Breast epithelium (tissue), 4 donors: ENCODE results near the gene KRTAP4-7. TPM values are rescaled to one million over a fixed set of nuclear protein-coding genes. Genes with fewer than 3 reads are reported as not detected.
"Not testable (repeated sequence)": the region's sequence is repeated elsewhere in the genome, so short reads cannot be mapped to it uniquely, and the experiment has no call there.

Experiments
- DNase-seq, 2 donors: peaks; one replicate each; pipeline ENCODE4 v3.0.0-alpha.2; 2019; ENCODE audit warnings: low spot score in 2 of 2
- H3K27ac ChIP-seq, 2 donors: fragments of 200-600 bp; sonication (generic) in 1 of 2; one replicate each; pipeline ENCODE4 v1.5.1; 2016 to 2019; ENCODE audit warnings: mild to moderate bottlenecking in 1 of 2
- H3K27me3 ChIP-seq, 2 donors: fragments of 200-600 bp; sonication (generic) in 1 of 2; one replicate each; pipeline versions ENCODE4 v1.5.1 to v1.6.0; 2017 to 2019; ENCODE audit warnings: control low read depth in 1 of 2, mild to moderate bottlenecking in 1 of 2
- H3K36me3 ChIP-seq: fragments of 200-600 bp; one replicate; pipeline ENCODE4 v1.5.1; 2019
- H3K4me1 ChIP-seq, 2 donors: fragments of 200-600 bp; sonication (generic); one replicate each; pipeline ENCODE4 v1.5.1; 2016 to 2019; ENCODE audit warnings: control low read depth in 1 of 2
- H3K4me3 ChIP-seq, 3 donors: fragments of 200-600 bp; sonication (generic); 1 replicate in 2 of 3; 2 replicates in 1 of 3; pipeline ENCODE4 v1.5.1; 2016 to 2019; ENCODE audit warnings: mild to moderate bottlenecking in 3 of 3, moderate library complexity in 2 of 3
- H3K9me3 ChIP-seq, 2 donors: fragments of 200-600 bp; sonication (generic) in 1 of 2; one replicate each; pipeline ENCODE4 v1.5.1; 2016 to 2019; ENCODE audit warnings: control low read depth in 1 of 2
- CTCF ChIP-seq, 3 donors: fragments of 450-650 bp; IDR thresholded peaks; one replicate each; pipeline ENCODE4 v1.5.1; 2016 to 2017; ENCODE audit warnings: antibody characterized with exemption in 3 of 3, mild to moderate bottlenecking in 3 of 3, moderate library complexity in 3 of 3
- POLR2A ChIP-seq: fragments of 450-650 bp; IDR thresholded peaks from one replicate; pipeline ENCODE4 v1.6.1; 2016; ENCODE audit warnings: antibody characterized with exemption, mild to moderate bottlenecking, moderate library complexity
- POLR2AphosphoS5 ChIP-seq, 3 donors: sonication (generic); formaldehyde crosslinking; IDR thresholded peaks; one replicate each; pipeline ENCODE4 v1.6.1; 2017; ENCODE audit warnings: antibody characterized with exemption in 3 of 3
- intact Hi-C: fragments of 100-400 bp; cut with DNase I; formaldehyde crosslinking; loops from one replicate; pipeline ENCODE4 v1.15.1; 2023; ENCODE audit warnings: low total_unique reads
- total RNA-seq, 3 donors: library from RNA; depleted of rRNA; stranded (reverse); fragments of >200 nt; gene quantifications; one replicate each; pipeline ENCODE4 v1.1.0, GENCODE V29; 2016

Gene KRTAP4-7
- total RNA-seq, 3 donors from 2014 or later: not detected

- TF ChIP-seq POLR2AphosphoS5 (IDR thresholded peaks at IDR 0.05) (no peak), CTCF (IDR thresholded peaks at IDR 0.05) (no peak), POLR2A (no peak)
- Histone ChIP-seq H3K4me1 (no peaks in the 10 kb centered on the region), H3K27me3 (peaks cover 0 to 4% of the 10 kb centered on the region in 2 donors), H3K4me3 (no peak overlapping the region), H3K36me3 (no peaks in the 10 kb centered on the region), H3K9me3 (no peaks in the 10 kb centered on the region), H3K27ac (no peak overlapping the region)
- intact Hi-C loops: no loop called here
- DNase-seq: no peak
Measured at GRCh38 chr17:41048441-41048840, 35.5 kb upstream of the KRTAP4-7 start.

- no peak for TF ChIP-seq POLR2A
- TF ChIP-seq CTCF (IDR thresholded peaks at IDR 0.05): no peak
- TF ChIP-seq POLR2AphosphoS5 (IDR thresholded peaks at IDR 0.05): no peak
- Histone ChIP-seq H3K27me3 (peaks cover 0 to 4% of the 10 kb centered on the region in 2 donors), H3K9me3 (no peaks in the 10 kb centered on the region), H3K27ac (no peak overlapping the region), H3K36me3 (no peaks in the 10 kb centered on the region), H3K4me1 (no peaks in the 10 kb centered on the region), H3K4me3 (no peak overlapping the region)
- intact Hi-C loops: no loop called here
- DNase-seq: no peak
Measured at GRCh38 chr17:41049110-41049509, 34.8 kb upstream of the KRTAP4-7 start.

- no peaks in the 10 kb centered on the region for H3K36me3 ChIP-seq
- peaks cover 0 to 4% of the 10 kb centered on the region in 2 donors for H3K27me3 ChIP-seq
- no peaks in the 10 kb centered on the region for H3K9me3 ChIP-seq
- no peak for DNase-seq
- H3K4me1 ChIP-seq: no peaks in the 10 kb centered on the region
- H3K4me3 ChIP-seq: no peak overlapping the region
- no peak overlapping the region for H3K27ac ChIP-seq
- TF ChIP-seq POLR2AphosphoS5 (IDR thresholded peaks at IDR 0.05) (no peak), POLR2A (no peak), CTCF (IDR thresholded peaks at IDR 0.05) (no peak)
- intact Hi-C loops: no loop called here
Measured at GRCh38 chr17:41052566-41052965, 31.4 kb upstream of the KRTAP4-7 start.

GRCh38 chr17:41054025-41054424 lies 29.9 kb upstream of the KRTAP4-7 start:
- no peak for DNase-seq
- H3K9me3 ChIP-seq: no peaks in the 10 kb centered on the region

GRCh38 chr17:41054556-41054955 lies 29.4 kb upstream of the KRTAP4-7 start:
- intact Hi-C loops, H3K4me1 ChIP-seq, H3K27me3 ChIP-seq, DNase-seq, H3K9me3 ChIP-seq, H3K4me3 ChIP-seq, H3K27ac ChIP-seq, H3K36me3 ChIP-seq: not testable (repeated sequence)

More at GRCh38 chr17:41054025-41054424, 29.9 kb upstream of the KRTAP4-7 start:
- H3K36me3 ChIP-seq: no peaks in the 10 kb centered on the region
- no peak overlapping the region for H3K27ac ChIP-seq
- peaks cover 0 to 3% of the 10 kb centered on the region in 2 donors for H3K27me3 ChIP-seq
- TF ChIP-seq CTCF (IDR thresholded peaks at IDR 0.05) (no peak), POLR2A (no peak), POLR2AphosphoS5 (IDR thresholded peaks at IDR 0.05) (no peak)
- intact Hi-C loops: no loop called here
- H3K4me3 ChIP-seq: no peak overlapping the region
- H3K4me1 ChIP-seq: no peaks in the 10 kb centered on the region

- DNase-seq, H3K4me3 ChIP-seq, H3K36me3 ChIP-seq, H3K27ac ChIP-seq, H3K27me3 ChIP-seq, intact Hi-C loops, H3K9me3 ChIP-seq, H3K4me1 ChIP-seq: not testable (repeated sequence)
Measured at GRCh38 chr17:41055130-41055529, 28.8 kb upstream of the KRTAP4-7 start, which contains the start of gene KRTAP2-2. KRTAP2-2 (minus strand) TSS chr17:41055230; CDS start chr17:41055211, 19 bp downstream.
